HEK293 (cell line): ENCODE measurements around the gene STX11.

Source experiments
- EGR2 ChIP-seq: fragments of 450-650 bp; formaldehyde crosslinking; IDR thresholded peaks from 2 replicates; pipeline ENCODE4 v1.5.1; 2016; ENCODE audit warnings: low read depth, missing biosample characterization, missing genetic modification characterization
- FEZF1 ChIP-seq: fragments of 450-650 bp; formaldehyde crosslinking; IDR thresholded peaks from 2 replicates; pipeline ENCODE4 v1.5.1; 2016; ENCODE audit warnings: missing biosample characterization, missing genetic modification characterization
- HOXA7 ChIP-seq: sonication (generic); formaldehyde crosslinking; IDR thresholded peaks from 2 replicates; pipeline ENCODE4 v1.8.1; 2022; ENCODE audit warnings: missing genetic modification reagents, borderline replicate concordance
- HOXC10 ChIP-seq: sonication (generic); formaldehyde crosslinking; IDR thresholded peaks from 2 replicates; pipeline ENCODE4 v1.8.1; 2023; ENCODE audit warnings: mild to moderate bottlenecking, missing genetic modification reagents
- IKZF3 ChIP-seq: fragments of 450-650 bp; IDR thresholded peaks from 2 replicates; pipeline ENCODE4 v1.5.0; 2018; ENCODE audit warnings: missing biosample characterization, mild to moderate bottlenecking, missing genetic modification characterization, moderate library complexity
- KLF8 ChIP-seq: fragments of 450-650 bp; formaldehyde crosslinking; IDR thresholded peaks from 2 replicates; pipeline ENCODE4 v1.5.1; 2016; ENCODE audit warnings: missing biosample characterization, missing genetic modification characterization
- KLF9 ChIP-seq: fragments of 450-650 bp; formaldehyde crosslinking; IDR thresholded peaks from 2 replicates; pipeline ENCODE4 v1.5.1; 2016; ENCODE audit warnings: missing biosample characterization, missing genetic modification characterization, low read depth
- MYNN ChIP-seq: fragments of 450-650 bp; formaldehyde crosslinking; IDR thresholded peaks from 2 replicates; pipeline ENCODE4 v1.5.1; 2016; ENCODE audit warnings: missing biosample characterization, missing genetic modification characterization, borderline replicate concordance
- SALL2 ChIP-seq: fragments of 450-650 bp; formaldehyde crosslinking; IDR thresholded peaks from 2 replicates; pipeline ENCODE4 v1.5.0; 2017; ENCODE audit warnings: missing biosample characterization, mild to moderate bottlenecking, missing genetic modification characterization, borderline replicate concordance
- ZBTB8A ChIP-seq: fragments of 450-650 bp; formaldehyde crosslinking; IDR thresholded peaks from 2 replicates; pipeline ENCODE4 v1.5.1; 2016; ENCODE audit warnings: missing biosample characterization, missing genetic modification characterization
- ZFHX2 ChIP-seq: fragments of 450-650 bp; formaldehyde crosslinking; conservative IDR thresholded peaks from 2 replicates; pipeline ENCODE4 v1.5.1; 2016; ENCODE audit warnings: missing biosample characterization, missing genetic modification characterization
- ZNF132 ChIP-seq: fragments of 450-650 bp; formaldehyde crosslinking; IDR thresholded peaks from 2 replicates; pipeline ENCODE4 v1.5.1; 2017; ENCODE audit warnings: missing biosample characterization, missing genetic modification characterization, borderline replicate concordance
- ZNF140 ChIP-seq: fragments of 450-650 bp; formaldehyde crosslinking; IDR thresholded peaks from 2 replicates; pipeline ENCODE4 v1.5.1; 2016; ENCODE audit warnings: missing biosample characterization, missing genetic modification characterization
- ZNF174 ChIP-seq: fragments of 450-650 bp; formaldehyde crosslinking; IDR thresholded peaks from 2 replicates; pipeline ENCODE4 v1.5.0; 2017; ENCODE audit warnings: missing biosample characterization, mild to moderate bottlenecking, missing genetic modification characterization
- ZNF184 ChIP-seq: fragments of 450-650 bp; IDR thresholded peaks from 2 replicates; pipeline ENCODE4 v1.5.1; 2018; ENCODE audit warnings: missing biosample characterization, mild to moderate bottlenecking, missing genetic modification characterization
- ZNF19 ChIP-seq: fragments of 450-650 bp; formaldehyde crosslinking; IDR thresholded peaks from 2 replicates; pipeline ENCODE4; 2016; ENCODE audit warnings: missing biosample characterization, missing genetic modification characterization, low read depth
- ZNF214 ChIP-seq: fragments of 450-650 bp; formaldehyde crosslinking; IDR thresholded peaks from 2 replicates; pipeline ENCODE4 v1.5.1; 2017; ENCODE audit warnings: missing biosample characterization, mild to moderate bottlenecking, missing genetic modification characterization, borderline replicate concordance
- ZNF248 ChIP-seq: fragments of 450-650 bp; formaldehyde crosslinking; IDR thresholded peaks from 2 replicates; pipeline ENCODE4 v1.5.1; 2017; ENCODE audit warnings: missing biosample characterization, missing genetic modification characterization
- ZNF37A ChIP-seq: fragments of 450-650 bp; IDR thresholded peaks from 2 replicates; pipeline ENCODE4 v1.5.1; 2018; ENCODE audit warnings: missing biosample characterization, missing genetic modification characterization
- ZNF423 ChIP-seq: fragments of 450-650 bp; formaldehyde crosslinking; IDR thresholded peaks from 2 replicates; pipeline ENCODE4 v1.5.1; 2016; ENCODE audit warnings: missing biosample characterization, missing genetic modification characterization
- ZNF473 ChIP-seq: fragments of 450-650 bp; formaldehyde crosslinking; IDR thresholded peaks from 2 replicates; pipeline ENCODE4 v1.5.1; 2017; ENCODE audit warnings: missing biosample characterization, missing genetic modification characterization
- ZNF558 ChIP-seq: fragments of 450-650 bp; formaldehyde crosslinking; IDR thresholded peaks from 2 replicates; pipeline ENCODE4 v1.5.1; 2016; ENCODE audit warnings: missing biosample characterization, missing genetic modification characterization
- ZNF571 ChIP-seq: fragments of 450-650 bp; formaldehyde crosslinking; IDR thresholded peaks from 2 replicates; pipeline ENCODE4 v1.5.0; 2017; ENCODE audit warnings: missing biosample characterization, missing genetic modification characterization
- ZNF624 ChIP-seq: fragments of 450-650 bp; formaldehyde crosslinking; IDR thresholded peaks from 2 replicates; pipeline ENCODE4 v1.5.1; 2017; ENCODE audit warnings: missing biosample characterization, missing genetic modification characterization
- ZNF76 ChIP-seq: fragments of 450-650 bp; formaldehyde crosslinking; IDR thresholded peaks from 2 replicates; pipeline ENCODE4; 2016; ENCODE audit warnings: low read depth, missing biosample characterization, missing genetic modification characterization, borderline replicate concordance
- ZNF777 ChIP-seq: fragments of 450-650 bp; formaldehyde crosslinking; IDR thresholded peaks from 2 replicates; pipeline ENCODE4 v1.5.1; 2017; ENCODE audit warnings: missing biosample characterization, missing genetic modification characterization, borderline replicate concordance
- ZNF792 ChIP-seq: fragments of 450-650 bp; formaldehyde crosslinking; IDR thresholded peaks from 2 replicates; pipeline ENCODE4 v1.5.1; 2016; ENCODE audit warnings: missing biosample characterization, missing genetic modification characterization
- ZNF830 ChIP-seq: fragments of 450-650 bp; IDR thresholded peaks from 2 replicates; pipeline ENCODE4 v1.5.0; 2018; ENCODE audit warnings: missing biosample characterization, missing genetic modification characterization, low read depth, mild to moderate bottlenecking, moderate library complexity
- ZNF843 ChIP-seq: fragments of 450-650 bp; formaldehyde crosslinking; IDR thresholded peaks from 2 replicates; pipeline ENCODE4 v1.5.1; 2016; ENCODE audit warnings: missing biosample characterization, missing genetic modification characterization
- TF ChIP-seq, protein P1 (sequence below): fragments of 450-650 bp; formaldehyde crosslinking; IDR thresholded peaks from 2 replicates; pipeline ENCODE4 v1.5.1; 2017; ENCODE audit warnings: missing biosample characterization, missing genetic modification characterization
- TF ChIP-seq, protein P2 (sequence below): fragments of 450-650 bp; IDR thresholded peaks from 2 replicates; pipeline ENCODE4 v1.5.1; 2018; ENCODE audit warnings: missing biosample characterization, missing genetic modification characterization
- TF ChIP-seq, protein P3 (sequence below): fragments of 450-650 bp; IDR thresholded peaks from 2 replicates; pipeline ENCODE4 v1.5.1; 2018; ENCODE audit warnings: missing biosample characterization, mild to moderate bottlenecking, missing genetic modification characterization
- TF ChIP-seq, protein P4 (sequence below): fragments of 450-650 bp; formaldehyde crosslinking; IDR thresholded peaks from 2 replicates; pipeline ENCODE4; 2016; ENCODE audit warnings: missing biosample characterization, missing genetic modification characterization
- TF ChIP-seq, protein P5 (sequence below): fragments of 450-650 bp; formaldehyde crosslinking; IDR thresholded peaks from 2 replicates; pipeline ENCODE4 v1.5.1; 2016; ENCODE audit warnings: missing biosample characterization, missing genetic modification characterization

Gene STX11

DNA sequence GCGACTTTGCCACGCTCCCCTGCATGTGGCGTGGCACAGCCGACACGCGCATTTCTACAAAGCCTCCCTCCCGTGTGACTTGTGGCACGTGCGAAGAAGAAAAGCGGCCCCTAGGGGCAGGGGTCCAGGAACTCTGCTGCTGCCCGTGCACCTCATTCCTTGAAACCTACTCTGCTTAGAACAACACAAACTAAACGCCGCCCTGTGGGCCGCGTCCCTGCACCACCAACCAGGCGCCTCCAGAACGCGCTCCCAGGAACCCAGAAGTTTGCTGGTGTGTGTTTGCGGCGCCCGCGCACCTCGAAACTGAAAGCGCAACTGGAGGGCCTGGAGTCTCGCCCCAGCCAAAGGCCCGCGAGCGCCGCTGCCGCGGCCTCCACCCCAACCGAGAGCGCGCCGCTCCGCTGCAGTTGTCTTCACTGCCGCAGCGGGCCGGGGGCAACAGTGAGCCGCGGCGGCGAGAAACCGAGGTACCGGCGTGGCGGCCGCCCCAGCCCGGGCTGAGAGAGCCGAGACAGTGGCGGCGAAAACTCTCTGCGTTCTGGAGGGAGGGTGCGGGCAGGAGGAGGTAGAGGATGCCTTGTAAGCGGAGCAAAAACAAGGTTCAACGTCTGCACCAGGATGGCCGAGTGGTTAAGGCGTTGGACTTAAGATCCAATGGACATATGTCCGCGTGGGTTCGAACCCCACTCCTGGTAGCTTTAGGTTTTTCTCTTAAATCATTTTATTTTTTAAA lies 65.8 kb downstream of the STX11 start (continued):
- TF ChIP-seq ZNF214 (tag by site-specific recombination) (no peak), ZNF571 (tag by site-specific recombination) (no peak), ZNF624 (tag by site-specific recombination) (0 out of 2 replicates have a peak, but pooled peaks have one; percentile 26), ZNF830 (no peak), ZNF473 (tag by site-specific recombination) (no peak), KLF8 (tag by site-specific recombination) (peak; percentile 61), ZNF132 (tag by site-specific recombination) (no peak), ZNF423 (tag by site-specific recombination) (no peak), HOXA7 (CRISPR knock-in tag) (no peak), ZNF76 (tag by site-specific recombination) (peak; percentile 43; the same call in 1 of the 2 replicates), HOXC10 (CRISPR knock-in tag) (no peak), IKZF3 (tag by site-specific recombination) (no peak), FEZF1 (tag by site-specific recombination) (no peak), ZNF19 (tag by site-specific recombination) (no peak), ZNF777 (tag by site-specific recombination) (peak; percentile 77), ZFHX2 (tag by site-specific recombination) (peak; percentile 19; the same call in 1 of the 2 replicates), KLF9 (tag by site-specific recombination) (peak; percentile 19; the same call in 1 of the 2 replicates), ZNF184 (no peak), EGR2 (tag by site-specific recombination) (no peak), ZNF558 (tag by site-specific recombination) (peak; percentile 49; the same call in 1 of the 2 replicates), ZNF140 (no peak), ZNF174 (tag by site-specific recombination) (no peak), ZNF792 (tag by site-specific recombination) (no peak), ZNF843 (tag by site-specific recombination) (no peak; the same call in none of the 2 replicates), ZNF37A (tag by site-specific recombination) (no peak), ZBTB8A (tag by site-specific recombination) (peak; percentile 80), ZNF248 (tag by site-specific recombination) (no peak), MYNN (tag by site-specific recombination) (0 out of 2 replicates have a peak, but pooled peaks have one; percentile 12), SALL2 (no peak)
- TF ChIP-seq, protein P1, sequence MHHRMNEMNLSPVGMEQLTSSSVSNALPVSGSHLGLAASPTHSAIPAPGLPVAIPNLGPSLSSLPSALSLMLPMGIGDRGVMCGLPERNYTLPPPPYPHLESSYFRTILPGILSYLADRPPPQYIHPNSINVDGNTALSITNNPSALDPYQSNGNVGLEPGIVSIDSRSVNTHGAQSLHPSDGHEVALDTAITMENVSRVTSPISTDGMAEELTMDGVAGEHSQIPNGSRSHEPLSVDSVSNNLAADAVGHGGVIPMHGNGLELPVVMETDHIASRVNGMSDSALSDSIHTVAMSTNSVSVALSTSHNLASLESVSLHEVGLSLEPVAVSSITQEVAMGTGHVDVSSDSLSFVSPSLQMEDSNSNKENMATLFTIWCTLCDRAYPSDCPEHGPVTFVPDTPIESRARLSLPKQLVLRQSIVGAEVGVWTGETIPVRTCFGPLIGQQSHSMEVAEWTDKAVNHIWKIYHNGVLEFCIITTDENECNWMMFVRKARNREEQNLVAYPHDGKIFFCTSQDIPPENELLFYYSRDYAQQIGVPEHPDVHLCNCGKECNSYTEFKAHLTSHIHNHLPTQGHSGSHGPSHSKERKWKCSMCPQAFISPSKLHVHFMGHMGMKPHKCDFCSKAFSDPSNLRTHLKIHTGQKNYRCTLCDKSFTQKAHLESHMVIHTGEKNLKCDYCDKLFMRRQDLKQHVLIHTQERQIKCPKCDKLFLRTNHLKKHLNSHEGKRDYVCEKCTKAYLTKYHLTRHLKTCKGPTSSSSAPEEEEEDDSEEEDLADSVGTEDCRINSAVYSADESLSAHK (tag by site-specific recombination): peak; percentile 50
- TF ChIP-seq, protein P2, sequence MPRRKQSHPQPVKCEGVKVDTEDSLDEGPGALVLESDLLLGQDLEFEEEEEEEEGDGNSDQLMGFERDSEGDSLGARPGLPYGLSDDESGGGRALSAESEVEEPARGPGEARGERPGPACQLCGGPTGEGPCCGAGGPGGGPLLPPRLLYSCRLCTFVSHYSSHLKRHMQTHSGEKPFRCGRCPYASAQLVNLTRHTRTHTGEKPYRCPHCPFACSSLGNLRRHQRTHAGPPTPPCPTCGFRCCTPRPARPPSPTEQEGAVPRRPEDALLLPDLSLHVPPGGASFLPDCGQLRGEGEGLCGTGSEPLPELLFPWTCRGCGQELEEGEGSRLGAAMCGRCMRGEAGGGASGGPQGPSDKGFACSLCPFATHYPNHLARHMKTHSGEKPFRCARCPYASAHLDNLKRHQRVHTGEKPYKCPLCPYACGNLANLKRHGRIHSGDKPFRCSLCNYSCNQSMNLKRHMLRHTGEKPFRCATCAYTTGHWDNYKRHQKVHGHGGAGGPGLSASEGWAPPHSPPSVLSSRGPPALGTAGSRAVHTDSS (tag by site-specific recombination): peak; percentile 44; the same call in 1 of the 2 replicates
- TF ChIP-seq, protein P3, sequence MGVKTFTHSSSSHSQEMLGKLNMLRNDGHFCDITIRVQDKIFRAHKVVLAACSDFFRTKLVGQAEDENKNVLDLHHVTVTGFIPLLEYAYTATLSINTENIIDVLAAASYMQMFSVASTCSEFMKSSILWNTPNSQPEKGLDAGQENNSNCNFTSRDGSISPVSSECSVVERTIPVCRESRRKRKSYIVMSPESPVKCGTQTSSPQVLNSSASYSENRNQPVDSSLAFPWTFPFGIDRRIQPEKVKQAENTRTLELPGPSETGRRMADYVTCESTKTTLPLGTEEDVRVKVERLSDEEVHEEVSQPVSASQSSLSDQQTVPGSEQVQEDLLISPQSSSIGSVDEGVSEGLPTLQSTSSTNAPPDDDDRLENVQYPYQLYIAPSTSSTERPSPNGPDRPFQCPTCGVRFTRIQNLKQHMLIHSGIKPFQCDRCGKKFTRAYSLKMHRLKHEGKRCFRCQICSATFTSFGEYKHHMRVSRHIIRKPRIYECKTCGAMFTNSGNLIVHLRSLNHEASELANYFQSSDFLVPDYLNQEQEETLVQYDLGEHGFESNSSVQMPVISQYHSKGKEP (tag by site-specific recombination): peak; percentile 37
- TF ChIP-seq, protein P4, sequence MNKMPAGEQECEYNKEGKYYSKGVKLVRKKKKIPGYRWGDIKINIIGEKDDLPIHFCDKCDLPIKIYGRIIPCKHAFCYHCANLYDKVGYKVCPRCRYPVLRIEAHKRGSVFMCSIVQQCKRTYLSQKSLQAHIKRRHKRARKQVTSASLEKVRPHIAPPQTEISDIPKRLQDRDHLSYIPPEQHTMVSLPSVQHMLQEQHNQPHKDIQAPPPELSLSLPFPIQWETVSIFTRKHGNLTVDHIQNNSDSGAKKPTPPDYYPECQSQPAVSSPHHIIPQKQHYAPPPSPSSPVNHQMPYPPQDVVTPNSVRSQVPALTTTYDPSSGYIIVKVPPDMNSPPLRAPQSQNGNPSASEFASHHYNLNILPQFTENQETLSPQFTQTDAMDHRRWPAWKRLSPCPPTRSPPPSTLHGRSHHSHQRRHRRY (tag by site-specific recombination): no peak
- TF ChIP-seq, protein P5, sequence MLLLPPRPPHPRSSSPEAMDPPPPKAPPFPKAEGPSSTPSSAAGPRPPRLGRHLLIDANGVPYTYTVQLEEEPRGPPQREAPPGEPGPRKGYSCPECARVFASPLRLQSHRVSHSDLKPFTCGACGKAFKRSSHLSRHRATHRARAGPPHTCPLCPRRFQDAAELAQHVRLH (tag by site-specific recombination): peak; percentile 67
